ENCODE measurements around the gene TIMM9. TPM values are rescaled to one million over a fixed set of nuclear protein-coding genes. Genes with fewer than 3 reads are reported as not detected.

Gene TIMM9, protein sequence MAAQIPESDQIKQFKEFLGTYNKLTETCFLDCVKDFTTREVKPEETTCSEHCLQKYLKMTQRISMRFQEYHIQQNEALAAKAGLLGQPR
- total RNA-seq (10 to 100 TPM in 1 of 2 donors, 1 to 10 TPM in 1; 8.4 to 14.5 TPM), polyA plus RNA-seq (10 to 100 TPM; 20.2 to 38.1 TPM)

- Histone ChIP-seq H3K27me3 (ENCODE audit: control insufficient read depth in 4 of 4, insufficient read depth in 4 of 4, low read length in 3 of 4) (no peaks in the 10 kb centered on the region), H3K27ac (ENCODE audit: low read depth in 1 of 2, low read length in 2 of 2) (peak within 1 kb of the TSS; percentile 87 to 97), H3K4me3 (ENCODE audit: low read depth in 1 of 3, low read length in 3 of 3) (peak within 1 kb of the TSS; percentile 67 to 100 (median 96)), H3K4me1 (ENCODE audit: control insufficient read depth in 4 of 4, insufficient read depth in 4 of 4, low read length in 3 of 4) (peaks cover 3 to 21% (median 14%) of the 10 kb centered on the region in 4 donors), H3K9me3 (ENCODE audit: control insufficient read depth in 4 of 4, low read length in 3 of 4) (no peaks in the 10 kb centered on the region), H3K9ac (ENCODE audit: low read depth in 1 of 2, low read length in 2 of 2) (peak within 1 kb of the TSS; percentile 79 to 100), H3K36me3 (ENCODE audit: control insufficient read depth in 4 of 4, insufficient read depth in 3 of 4, low read depth in 1 of 4, low read length in 3 of 4) (peaks cover 0 to 9% (median 2%) of the 10 kb centered on the region in 4 donors)
- TF ChIP-seq EGR1 (IDR thresholded peaks at IDR 0.05; ENCODE audit: low read depth in 2 of 2) (peak; percentile 74 to 82), MAX (IDR thresholded peaks at IDR 0.05) (peak; percentile 91), GABPA (IDR thresholded peaks at IDR 0.05 in 1 of 2, conservative IDR thresholded peaks at IDR 0.05 in 1 of 2) (peak; percentile 87 to 91), NR2F2 (IDR thresholded peaks at IDR 0.05) (peak; percentile 72), FOXA1 (IDR thresholded peaks at IDR 0.05) (no peak), RXRA (IDR thresholded peaks at IDR 0.05) (peak; percentile 39 to 49), YY1 (IDR thresholded peaks at IDR 0.05) (peak; percentile 85), HNF4G (IDR thresholded peaks at IDR 0.05) (no peak), FOXA2 (IDR thresholded peaks at IDR 0.05) (no peak), RAD21 (IDR thresholded peaks at IDR 0.05) (peak in 1 of 2 donors; percentile 11), REST (IDR thresholded peaks at IDR 0.05) (peak; percentile 54), JUND (IDR thresholded peaks at IDR 0.05) (peak in 1 of 2 donors; percentile 50), TAF1 (conservative IDR thresholded peaks at IDR 0.05) (peak; percentile 59), SP1 (IDR thresholded peaks at IDR 0.05) (peak; percentile 73), HNF4A (conservative IDR thresholded peaks at IDR 0.05) (peak in 1 of 2 donors; percentile 39)
- TF ChIP-seq, protein P1, sequence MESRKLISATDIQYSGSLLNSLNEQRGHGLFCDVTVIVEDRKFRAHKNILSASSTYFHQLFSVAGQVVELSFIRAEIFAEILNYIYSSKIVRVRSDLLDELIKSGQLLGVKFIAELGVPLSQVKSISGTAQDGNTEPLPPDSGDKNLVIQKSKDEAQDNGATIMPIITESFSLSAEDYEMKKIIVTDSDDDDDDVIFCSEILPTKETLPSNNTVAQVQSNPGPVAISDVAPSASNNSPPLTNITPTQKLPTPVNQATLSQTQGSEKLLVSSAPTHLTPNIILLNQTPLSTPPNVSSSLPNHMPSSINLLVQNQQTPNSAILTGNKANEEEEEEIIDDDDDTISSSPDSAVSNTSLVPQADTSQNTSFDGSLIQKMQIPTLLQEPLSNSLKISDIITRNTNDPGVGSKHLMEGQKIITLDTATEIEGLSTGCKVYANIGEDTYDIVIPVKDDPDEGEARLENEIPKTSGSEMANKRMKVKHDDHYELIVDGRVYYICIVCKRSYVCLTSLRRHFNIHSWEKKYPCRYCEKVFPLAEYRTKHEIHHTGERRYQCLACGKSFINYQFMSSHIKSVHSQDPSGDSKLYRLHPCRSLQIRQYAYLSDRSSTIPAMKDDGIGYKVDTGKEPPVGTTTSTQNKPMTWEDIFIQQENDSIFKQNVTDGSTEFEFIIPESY (IDR thresholded peaks at IDR 0.05): peak; percentile 85
- TF ChIP-seq, protein P2, sequence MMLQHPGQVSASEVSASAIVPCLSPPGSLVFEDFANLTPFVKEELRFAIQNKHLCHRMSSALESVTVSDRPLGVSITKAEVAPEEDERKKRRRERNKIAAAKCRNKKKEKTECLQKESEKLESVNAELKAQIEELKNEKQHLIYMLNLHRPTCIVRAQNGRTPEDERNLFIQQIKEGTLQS (IDR thresholded peaks at IDR 0.05): no peak
- TF ChIP-seq, protein P3, sequence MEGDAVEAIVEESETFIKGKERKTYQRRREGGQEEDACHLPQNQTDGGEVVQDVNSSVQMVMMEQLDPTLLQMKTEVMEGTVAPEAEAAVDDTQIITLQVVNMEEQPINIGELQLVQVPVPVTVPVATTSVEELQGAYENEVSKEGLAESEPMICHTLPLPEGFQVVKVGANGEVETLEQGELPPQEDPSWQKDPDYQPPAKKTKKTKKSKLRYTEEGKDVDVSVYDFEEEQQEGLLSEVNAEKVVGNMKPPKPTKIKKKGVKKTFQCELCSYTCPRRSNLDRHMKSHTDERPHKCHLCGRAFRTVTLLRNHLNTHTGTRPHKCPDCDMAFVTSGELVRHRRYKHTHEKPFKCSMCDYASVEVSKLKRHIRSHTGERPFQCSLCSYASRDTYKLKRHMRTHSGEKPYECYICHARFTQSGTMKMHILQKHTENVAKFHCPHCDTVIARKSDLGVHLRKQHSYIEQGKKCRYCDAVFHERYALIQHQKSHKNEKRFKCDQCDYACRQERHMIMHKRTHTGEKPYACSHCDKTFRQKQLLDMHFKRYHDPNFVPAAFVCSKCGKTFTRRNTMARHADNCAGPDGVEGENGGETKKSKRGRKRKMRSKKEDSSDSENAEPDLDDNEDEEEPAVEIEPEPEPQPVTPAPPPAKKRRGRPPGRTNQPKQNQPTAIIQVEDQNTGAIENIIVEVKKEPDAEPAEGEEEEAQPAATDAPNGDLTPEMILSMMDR (IDR thresholded peaks at IDR 0.05; ENCODE audit: low read depth, low read length, missing input control): no peak
- WGBS: under 1% methylated on average over 33 of the region's 33 CpGs
- peak; percentile 94 for DNase-seq (ENCODE audit: low spot score)
These were observed at the start of gene TIMM9, which contains the start of gene KIAA0586 for GRCh38 chr14:58427281-58428117. Gene TIMM9 (minus strand): TSS chr14:58427531. CDS start chr14:58411945, 15,586 bp downstream. Gene KIAA0586 (plus strand): TSS chr14:58427719. CDS start chr14:58428265, 546 bp downstream.
